Measurements from ENCODE around the gene CHN1. TPM values are rescaled to one million over a fixed set of nuclear protein-coding genes. Genes with fewer than 3 reads are reported as not detected.

The CHN1 gene, protein sequence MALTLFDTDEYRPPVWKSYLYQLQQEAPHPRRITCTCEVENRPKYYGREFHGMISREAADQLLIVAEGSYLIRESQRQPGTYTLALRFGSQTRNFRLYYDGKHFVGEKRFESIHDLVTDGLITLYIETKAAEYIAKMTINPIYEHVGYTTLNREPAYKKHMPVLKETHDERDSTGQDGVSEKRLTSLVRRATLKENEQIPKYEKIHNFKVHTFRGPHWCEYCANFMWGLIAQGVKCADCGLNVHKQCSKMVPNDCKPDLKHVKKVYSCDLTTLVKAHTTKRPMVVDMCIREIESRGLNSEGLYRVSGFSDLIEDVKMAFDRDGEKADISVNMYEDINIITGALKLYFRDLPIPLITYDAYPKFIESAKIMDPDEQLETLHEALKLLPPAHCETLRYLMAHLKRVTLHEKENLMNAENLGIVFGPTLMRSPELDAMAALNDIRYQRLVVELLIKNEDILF
- total RNA-seq (10 to 100 TPM; 16.5 to 16.6 TPM), total RNA-seq (4.5 to 12.1 reads per million in 2 donors)

- Mint-ChIP-seq H3K4me1 (peaks cover 6% of the 10 kb centered on the region), H3K36me3 (ENCODE audit: low read depth) (no peaks in the 10 kb centered on the region), H3K4me3 (peak within 1 kb of the TSS; percentile 92), H3K27ac (peak within 1 kb of the TSS; percentile 54), H3K27me3 (peaks cover 25% of the 10 kb centered on the region)
- ATAC-seq (peak; percentile 97), DNase-seq (peak; percentile 55 to 63 (median 56))
- no peaks in the 10 kb centered on the region for H3K9me3 ChIP-seq (ENCODE audit: control insufficient read depth, low read length, poor library complexity, severe bottlenecking)
Observed at GRCh38 chr2:175004980-175005732, at the start of gene CHN1. CHN1 (minus strand) TSS chr2:175005381; CDS start chr2:175004912, 469 bp downstream.

GRCh38 chr2:175054340-175054739, 49.2 kb upstream of the CHN1 start:
- Mint-ChIP-seq H3K27ac (no peak overlapping the region), H3K4me3 (no peak overlapping the region), H3K36me3 (ENCODE audit: low read depth) (no peaks in the 10 kb centered on the region), H3K4me1 (no peaks in the 10 kb centered on the region), H3K27me3 (no peaks in the 10 kb centered on the region)
- DNase-seq (no peak), ATAC-seq (no peak)
- no peaks in the 10 kb centered on the region for H3K9me3 ChIP-seq (ENCODE audit: control insufficient read depth, low read length, poor library complexity, severe bottlenecking)

- H3K4me1 Mint-ChIP-seq = no peaks in the 10 kb centered on the region
- H3K27ac Mint-ChIP-seq = no peak overlapping the region
- no peaks in the 10 kb centered on the region for H3K9me3 ChIP-seq (ENCODE audit: control insufficient read depth, low read length, poor library complexity, severe bottlenecking)
- H3K4me3 Mint-ChIP-seq = no peak overlapping the region
- DNase-seq = no peak
- ATAC-seq = no peak
- H3K27me3 Mint-ChIP-seq = no peaks in the 10 kb centered on the region
- H3K36me3 Mint-ChIP-seq (ENCODE audit: low read depth) = no peaks in the 10 kb centered on the region
Observed at GRCh38 chr2:175049661-175050060, 44.5 kb upstream of the CHN1 start.

DNA sequence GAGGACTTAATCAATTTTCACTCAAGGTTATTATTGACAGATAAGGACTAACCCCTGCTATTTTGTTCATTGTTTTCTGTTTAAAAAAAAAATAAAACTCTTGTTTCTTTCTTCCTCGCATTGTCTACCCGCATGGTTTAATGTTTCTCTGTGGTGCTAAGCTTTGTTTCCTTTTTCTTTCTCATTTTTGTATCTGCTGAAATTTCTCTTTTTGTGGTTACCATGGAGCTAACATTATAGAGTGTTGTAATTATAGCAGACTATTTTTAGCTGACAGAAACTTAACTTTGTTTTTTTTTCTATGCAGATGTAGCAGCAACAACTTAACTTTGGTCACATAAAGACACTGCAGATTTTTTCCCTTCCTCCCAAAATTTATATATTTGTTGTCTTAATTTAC, 43.1 kb upstream of the CHN1 start:
- no peaks in the 10 kb centered on the region for H3K9me3 ChIP-seq (ENCODE audit: control insufficient read depth, low read length, poor library complexity, severe bottlenecking)
- H3K27ac Mint-ChIP-seq = no peak overlapping the region
- H3K36me3 Mint-ChIP-seq (ENCODE audit: low read depth) = no peaks in the 10 kb centered on the region
- H3K4me3 Mint-ChIP-seq = no peak overlapping the region
- ATAC-seq = no peak
- H3K27me3 Mint-ChIP-seq = no peaks in the 10 kb centered on the region
- no peaks in the 10 kb centered on the region for H3K4me1 Mint-ChIP-seq
- DNase-seq = no peak

GRCh38 chr2:175039490-175039889, 34.3 kb upstream of the CHN1 start:
- Mint-ChIP-seq H3K4me3 (no peak overlapping the region), H3K27me3 (no peaks in the 10 kb centered on the region)

GRCh38 chr2:175039031-175039430, 33.9 kb upstream of the CHN1 start:
- H3K4me1 Mint-ChIP-seq = peaks cover 12% of the 10 kb centered on the region
- ATAC-seq (no peak), DNase-seq (no peak)
- no peaks in the 10 kb centered on the region for H3K36me3 Mint-ChIP-seq (ENCODE audit: low read depth)
- no peak overlapping the region for H3K4me3 Mint-ChIP-seq
- peaks cover 3% of the 10 kb centered on the region for H3K27me3 Mint-ChIP-seq
- H3K27ac Mint-ChIP-seq = no peak overlapping the region
- H3K9me3 ChIP-seq (ENCODE audit: control insufficient read depth, low read length, poor library complexity, severe bottlenecking) = no peaks in the 10 kb centered on the region

More at GRCh38 chr2:175039490-175039889, 34.3 kb upstream of the CHN1 start:
- no peaks in the 10 kb centered on the region for H3K9me3 ChIP-seq (ENCODE audit: control insufficient read depth, low read length, poor library complexity, severe bottlenecking)
- no peak for ATAC-seq
- Mint-ChIP-seq H3K27ac (no peak overlapping the region), H3K36me3 (ENCODE audit: low read depth) (no peaks in the 10 kb centered on the region), H3K4me1 (peaks cover 12% of the 10 kb centered on the region)
- DNase-seq = no peak

DNA sequence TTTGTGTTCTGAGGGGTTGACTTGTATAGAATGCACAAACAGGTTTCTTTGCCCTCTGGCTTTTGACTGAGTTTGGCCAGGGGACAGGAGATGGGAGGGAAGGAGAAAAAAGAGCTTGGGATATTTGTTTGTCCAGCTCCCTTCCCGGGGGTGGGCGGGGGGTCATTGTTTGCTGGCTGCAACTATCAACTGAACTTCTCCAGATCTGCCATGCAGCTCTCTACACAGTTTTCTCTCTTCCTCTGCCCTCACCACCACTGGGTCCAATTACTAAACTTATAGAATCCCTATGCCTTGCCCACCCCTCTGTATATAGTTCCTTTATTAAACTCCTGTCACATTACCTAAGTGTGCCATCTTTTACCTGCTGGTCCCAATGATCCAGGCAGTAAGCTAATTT, 32.8 kb upstream of the CHN1 start:
- H3K9me3 ChIP-seq (ENCODE audit: control insufficient read depth, low read length, poor library complexity, severe bottlenecking) = no peaks in the 10 kb centered on the region
- ATAC-seq (no peak), DNase-seq (no peak)
- Mint-ChIP-seq H3K36me3 (ENCODE audit: low read depth) (no peaks in the 10 kb centered on the region), H3K27me3 (peaks cover 5% of the 10 kb centered on the region), H3K27ac (no peak overlapping the region), H3K4me3 (no peak overlapping the region), H3K4me1 (peaks cover 12% of the 10 kb centered on the region)

DNA sequence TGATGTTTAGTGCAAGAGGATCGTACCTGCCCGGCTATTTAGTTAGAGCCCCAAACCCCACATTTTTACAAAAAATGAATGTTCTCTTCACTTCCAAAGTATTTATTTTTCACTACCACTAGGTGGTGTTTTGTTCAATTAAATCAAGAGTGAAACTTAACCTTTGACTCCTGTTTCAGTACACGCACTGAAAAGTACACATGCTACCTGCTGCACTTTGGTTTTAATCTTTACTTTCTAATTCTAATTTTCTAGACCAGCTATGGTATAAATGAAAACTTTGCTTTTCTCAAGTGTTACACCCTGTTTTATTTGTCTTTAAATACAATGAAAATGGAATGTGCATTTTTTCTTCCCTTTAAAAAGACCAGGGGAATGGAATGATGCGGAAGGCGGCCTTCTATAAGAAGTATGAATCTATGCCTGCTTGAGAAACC, 31.4 kb upstream of the CHN1 start:
- DNase-seq (no peak), ATAC-seq (peak; percentile 69)
- H3K4me3 Mint-ChIP-seq = peak overlapping the region; percentile 43

GRCh38 chr2:175035806-175036205, 30.6 kb upstream of the CHN1 start:
- ATAC-seq = no peak
- H3K36me3 Mint-ChIP-seq (ENCODE audit: low read depth) = no peaks in the 10 kb centered on the region
- peaks cover 5% of the 10 kb centered on the region for H3K27me3 Mint-ChIP-seq

More for the DNA sequence above, 31.4 kb upstream of the CHN1 start:
- Mint-ChIP-seq H3K27me3 (peaks cover 5% of the 10 kb centered on the region), H3K36me3 (ENCODE audit: low read depth) (no peaks in the 10 kb centered on the region), H3K4me1 (peaks cover 12% of the 10 kb centered on the region), H3K27ac (peak overlapping the region; percentile 54)
- H3K9me3 ChIP-seq (ENCODE audit: control insufficient read depth, low read length, poor library complexity, severe bottlenecking) = no peaks in the 10 kb centered on the region

DNA sequence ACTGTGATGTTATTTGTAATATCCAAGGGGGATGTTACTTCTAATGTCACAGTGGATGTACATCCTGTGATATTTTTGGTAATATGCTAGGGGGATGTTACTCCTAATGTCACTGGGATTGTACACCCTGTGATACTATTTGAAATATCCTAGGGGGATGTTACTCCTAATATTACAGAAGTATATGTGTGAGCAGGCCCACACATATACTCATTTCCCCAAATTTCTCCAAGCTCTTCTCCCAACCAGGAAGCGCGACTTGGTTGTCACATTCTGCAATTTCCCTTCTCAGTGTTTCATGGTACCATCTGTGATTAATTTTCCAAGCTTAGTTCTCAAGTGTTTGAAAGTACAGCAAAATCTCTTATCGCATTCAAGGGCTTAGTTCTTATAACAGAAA, 29.5 kb upstream of the CHN1 start:
- Mint-ChIP-seq H3K4me3 (no peak overlapping the region), H3K27me3 (peaks cover 5% of the 10 kb centered on the region), H3K36me3 (ENCODE audit: low read depth) (no peaks in the 10 kb centered on the region), H3K27ac (no peak overlapping the region), H3K4me1 (peaks cover 12% of the 10 kb centered on the region)
- H3K9me3 ChIP-seq (ENCODE audit: control insufficient read depth, low read length, poor library complexity, severe bottlenecking) = no peaks in the 10 kb centered on the region
- DNase-seq = no peak
- ATAC-seq = no peak

More at GRCh38 chr2:175035806-175036205, 30.6 kb upstream of the CHN1 start:
- no peak for DNase-seq
- Mint-ChIP-seq H3K4me1 (peaks cover 12% of the 10 kb centered on the region), H3K4me3 (peak overlapping the region; percentile 69), H3K27ac (no peak overlapping the region)
- H3K9me3 ChIP-seq (ENCODE audit: control insufficient read depth, low read length, poor library complexity, severe bottlenecking) = no peaks in the 10 kb centered on the region

- peaks cover 5% of the 10 kb centered on the region for H3K27me3 Mint-ChIP-seq
- DNase-seq = no peak
- no peaks in the 10 kb centered on the region for H3K9me3 ChIP-seq (ENCODE audit: control insufficient read depth, low read length, poor library complexity, severe bottlenecking)
- H3K27ac Mint-ChIP-seq = no peak overlapping the region
- H3K4me1 Mint-ChIP-seq = peaks cover under 1% of the 10 kb centered on the region
- no peak for ATAC-seq
- H3K36me3 Mint-ChIP-seq (ENCODE audit: low read depth) = no peaks in the 10 kb centered on the region
- H3K4me3 Mint-ChIP-seq = no peak overlapping the region
Observed at GRCh38 chr2:175030380-175031271, 25.4 kb upstream of the CHN1 start.

GRCh38 chr2:175027755-175028154, 22.6 kb upstream of the CHN1 start:
- DNase-seq (no peak), ATAC-seq (no peak)
- Mint-ChIP-seq H3K27me3 (no peaks in the 10 kb centered on the region), H3K4me1 (no peaks in the 10 kb centered on the region), H3K36me3 (ENCODE audit: low read depth) (peaks cover 2% of the 10 kb centered on the region), H3K4me3 (no peak overlapping the region), H3K27ac (no peak overlapping the region)
- H3K9me3 ChIP-seq (ENCODE audit: control insufficient read depth, low read length, poor library complexity, severe bottlenecking) = no peaks in the 10 kb centered on the region
